K562 (cell line): Measurements from ENCODE around the gene CASP9. TPM values are rescaled to one million over a fixed set of nuclear protein-coding genes. Genes with fewer than 3 reads are reported as not detected.

Experiments
- ATAC-seq: fragments of 200-7000 bp; cut with Tn5 transposase; 3 replicates; pipeline ENCODE4 v1.9.1; 2020; ENCODE audit warnings: moderate library complexity
- BruUV-seq: library from RNA; stranded (reverse); fragments of 400-500 nt; replicated peaks from 2 replicates; lab custom pipeline; 2021; lab: Mats Ljungman, UMichigan
- CTCF ChIA-PET: fragments of 300-600 bp; formaldehyde crosslinking; extraction: SDS; loops from one replicate; lab custom pipeline; 2021; ENCODE audit warnings: low intra/inter-chr PET ratio; lab: Yijun Ruan, JAX
- POLR2A ChIA-PET: fragments of 300-600, 350-650 bp; sonication (Branson Sonifier 250); formaldehyde crosslinking; extraction: SDS; loops from one replicate; lab custom pipeline; 2021; ENCODE audit warnings: antibody characterized with exemption, inconsistent platforms; lab: Yijun Ruan, JAX
- DNase-seq, 4 experiments: peaks; one replicate each; pipeline versions ENCODE4 v3.0.0 to v3.0.0-alpha.2; 2011 to 2018; ENCODE audit warnings: low spot score in 3 of 4, mixed read lengths in 3 of 4; ENCODE audit errors: extremely low read depth in 1 of 4
- FAIRE-seq: peaks from 2 replicates; lab custom pipeline; 2011; peaks lifted over from hg19 to GRCh38; lab: Jason Lieb, UNC
- H2AFZ ChIP-seq: 2 replicates; pipeline ENCODE4 v1.6.0; 2011; ENCODE audit warnings: low read depth, low read length, control low read depth, inconsistent platforms
- H3K27ac ChIP-seq: fragments of 200-600 bp; 3 replicates; pipeline ENCODE4 v1.8.0; 2011; ENCODE audit warnings: low read depth, mild to moderate bottlenecking, control low read depth, inconsistent platforms, low read length, moderate library complexity, mixed read lengths; ENCODE audit errors: extremely low read depth
- H3K27me3 ChIP-seq, 2 experiments: fragments of 300-600 bp in 1 of 2; 2 replicates in 1 of 2; 3 replicates in 1 of 2; pipeline versions ENCODE4 v1.6.0 to v1.8.0; 2011; ENCODE audit warnings: inconsistent platforms in 2 of 2, low read length in 2 of 2, mild to moderate bottlenecking in 1 of 2, mixed read lengths in 1 of 2, moderate library complexity in 1 of 2; ENCODE audit not compliant: control insufficient read depth in 2 of 2, insufficient read depth in 2 of 2
- H3K36me3 ChIP-seq: fragments of 300-600 bp; 3 replicates; pipeline ENCODE4 v1.8.0; 2011; ENCODE audit warnings: mild to moderate bottlenecking, low read length, inconsistent platforms; ENCODE audit not compliant: control insufficient read depth, insufficient read depth
- H3K4me1 ChIP-seq, 2 experiments: fragments of 200-600 bp in 1 of 2; replicated peaks in 1 of 2; 2 replicates in 1 of 2; 3 replicates in 1 of 2; pipeline versions ENCODE4 v1.5.1 to v1.8.0; 2011; ENCODE audit warnings: inconsistent platforms in 2 of 2, low read length in 2 of 2, mild to moderate bottlenecking in 1 of 2, mixed read lengths in 1 of 2, moderate library complexity in 1 of 2; ENCODE audit not compliant: control insufficient read depth in 2 of 2, insufficient read depth in 2 of 2
- H3K4me2 ChIP-seq: 2 replicates; pipeline ENCODE4 v1.6.1; 2011; ENCODE audit warnings: low read length, control low read depth, inconsistent platforms, mixed read lengths; ENCODE audit not compliant: insufficient read depth
- H3K4me3 ChIP-seq: fragments of 200-600 bp; sonication (generic), shearing (Covaris generic); 2 replicates; pipeline ENCODE4 v1.5.1; 2016; ENCODE audit warnings: control low read depth, inconsistent platforms
- H3K79me2 ChIP-seq: fragments of 200-600 bp; 3 replicates; pipeline ENCODE4 v1.8.0; 2011; ENCODE audit warnings: low read length, inconsistent platforms; ENCODE audit not compliant: control insufficient read depth, insufficient read depth
- H3K9ac ChIP-seq, 2 experiments: 2 replicates each; pipeline versions ENCODE4 v1.6.0 to v1.6.1; 2011; ENCODE audit warnings: low read depth in 2 of 2, low read length in 2 of 2, control low read depth in 1 of 2, inconsistent platforms in 1 of 2, mild to moderate bottlenecking in 1 of 2, mixed read lengths in 1 of 2; ENCODE audit not compliant: insufficient read depth in 1 of 2
- H3K9me1 ChIP-seq: one replicate; pipeline ENCODE4 v1.6.0; 2011; ENCODE audit warnings: inconsistent platforms, mild to moderate bottlenecking, low read length, moderate library complexity; ENCODE audit not compliant: control insufficient read depth, insufficient read depth
- H3K9me3 ChIP-seq: replicated peaks from 2 replicates; pipeline ENCODE4 v1.5.1; 2011; ENCODE audit warnings: low read depth, low read length, inconsistent platforms; ENCODE audit not compliant: control insufficient read depth, insufficient read depth
- H4K20me1 ChIP-seq: replicated peaks from 2 replicates; pipeline ENCODE4 v1.6.1; 2011; ENCODE audit warnings: low read length, inconsistent platforms, mixed read lengths; ENCODE audit not compliant: control insufficient read depth, insufficient read depth
- CCAR2 ChIP-seq: fragments of 200-400 bp; formaldehyde crosslinking; IDR thresholded peaks from 2 replicates; pipeline ENCODE4 v1.6.1; 2017; ENCODE audit warnings: mild to moderate bottlenecking, low read depth, low read length
- CREB1 ChIP-seq, 2 experiments: sonication (generic) in 1 of 2; formaldehyde crosslinking in 1 of 2; IDR thresholded peaks; 2 replicates each; pipeline versions ENCODE4 v1.6.1 to v1.8.0; 2012 to 2022; ENCODE audit warnings: inconsistent platforms in 1 of 2, mild to moderate bottlenecking in 1 of 2, missing genetic modification reagents in 1 of 2, moderate library complexity in 1 of 2
- CREBBP ChIP-seq: IDR thresholded peaks from one replicate; pipeline ENCODE4 v1.6.1; 2012; ENCODE audit warnings: low read depth, mild to moderate bottlenecking, control low read depth, inconsistent platforms, low read length
- DIDO1 ChIP-seq: fragments of 450-650 bp; IDR thresholded peaks from 2 replicates; pipeline ENCODE4 v1.6.1; 2016; ENCODE audit warnings: low read depth, missing biosample characterization, missing genetic modification characterization
- EGR1 ChIP-seq: fragments of 450-650 bp; conservative IDR thresholded peaks from 2 replicates; pipeline ENCODE4 v1.6.1; 2017; ENCODE audit warnings: mild to moderate bottlenecking
- FOXK2 ChIP-seq, 2 experiments: fragments of 450-650 bp; IDR thresholded peaks in 1 of 2; conservative IDR thresholded peaks in 1 of 2; 2 replicates each; pipeline ENCODE4 v1.6.1; 2016; ENCODE audit warnings: low read depth in 2 of 2, mild to moderate bottlenecking in 1 of 2
- HMGXB4 ChIP-seq: sonication (generic); formaldehyde crosslinking; IDR thresholded peaks from 2 replicates; pipeline ENCODE4 v1.8.1; 2023; ENCODE audit warnings: mild to moderate bottlenecking, missing genetic modification reagents
- KDM1A ChIP-seq, 2 experiments: fragments of 450-650 bp; IDR thresholded peaks; 2 replicates each; pipeline ENCODE4 v1.6.1; 2016; ENCODE audit warnings: mild to moderate bottlenecking in 2 of 2
- MTF1 ChIP-seq: fragments of 250-450 bp; sonication (Bioruptor Pico); IDR thresholded peaks from 2 replicates; pipeline ENCODE4 v1.9.0; 2021; ENCODE audit warnings: moderate library complexity, mild to moderate bottlenecking, inconsistent platforms, borderline replicate concordance
- SAFB ChIP-seq: fragments of 200-400 bp; formaldehyde crosslinking; IDR thresholded peaks from 2 replicates; pipeline ENCODE4 v1.6.1; 2017; ENCODE audit warnings: low read depth, low read length, borderline replicate concordance
- SPI1 ChIP-seq: IDR thresholded peaks from 2 replicates; pipeline ENCODE4 v1.6.1; 2011; ENCODE audit warnings: low read depth, low read length, control low read depth, borderline replicate concordance
- TCF7L2 ChIP-seq: fragments of 150-350 bp; IDR thresholded peaks from 2 replicates; pipeline ENCODE4 v1.6.1; 2016; ENCODE audit warnings: low read depth, mild to moderate bottlenecking, low read length, moderate library complexity
- TCFL5 ChIP-seq: fragments of 250-450 bp; sonication (Bioruptor Pico); conservative IDR thresholded peaks from 2 replicates; pipeline ENCODE4 v1.6.1; 2021; ENCODE audit warnings: mild to moderate bottlenecking, moderate library complexity, matching md5 sums
- THAP7 ChIP-seq: fragments of 250-450 bp; sonication (Bioruptor Pico); IDR thresholded peaks from 2 replicates; pipeline ENCODE4 v1.5.0; 2021
- ZC3H11A ChIP-seq: IDR thresholded peaks from 2 replicates; pipeline ENCODE4 v1.6.1; 2012; ENCODE audit warnings: low read depth, low read length, improper control_type of control experiment
- ZNF184 ChIP-seq: sonication (generic); formaldehyde crosslinking; IDR thresholded peaks from 2 replicates; pipeline ENCODE4 v1.5.0; 2020; ENCODE audit warnings: missing genetic modification reagents
- ZNF277 ChIP-seq: fragments of 250-450 bp; sonication (Bioruptor Pico); IDR thresholded peaks from 2 replicates; pipeline ENCODE4 v1.8.0; 2022; ENCODE audit warnings: inconsistent platforms, mild to moderate bottlenecking, moderate library complexity, borderline replicate concordance
- ZNF75A ChIP-seq: fragments of 450-650 bp; formaldehyde crosslinking; IDR thresholded peaks from 2 replicates; pipeline ENCODE4 v1.4.0; 2020; ENCODE audit warnings: mild to moderate bottlenecking
- WGBS: fragments of 100-300 bp; shearing (Covaris generic); methylation state at CpG from one replicate; pipeline ENCODE4 v1.1.6; 2016; ENCODE audit warnings: low coverage, mixed read lengths; ENCODE audit not compliant: insufficient coverage; ENCODE audit errors: missing lambda C conversion rate; 5-methylcytosine and 5-hydroxymethylcytosine counted together
- in situ Hi-C: fragments of 300-500 bp; cut with MboI; formaldehyde crosslinking; loops from 4 replicates; pipeline ENCODE4 v1.15.0; 2018; ENCODE audit warnings: inconsistent platforms, mixed read lengths
- intact Hi-C: fragments of 100-400 bp; cut with micrococcal nuclease; formaldehyde crosslinking; loops from 2 replicates; pipeline ENCODE4 v1.14.2; 2022
- polyA plus RNA-seq, 8 experiments: library from polyadenylated mRNA; depleted of rRNA in 4 of 8; stranded (reverse) in 5 of 8; unstranded in 3 of 8; fragments of >200 nt; fragmentation: Nextera tagmentation in 2 of 8; fragmentation: Illumina TruSeq in 1 of 8; extraction: Ambion mirVana in 2 of 8; extraction: Trizol in 1 of 8; gene quantifications; 2 replicates each; pipeline versions ENCODE4 v1.2.1 to v1.2.3, GENCODE V29; 2011 to 2014; ENCODE audit warnings: inconsistent platforms in 1 of 8, missing spikeins in 1 of 8
- total RNA-seq, 7 experiments: library from RNA; depleted of rRNA in 6 of 7; stranded (reverse); fragments of >200 nt in 6 of 7; fragmentation: Illumina TruSeq in 2 of 7; extraction: Trizol in 2 of 7; gene quantifications; 2 replicates each; pipeline versions ENCODE4 v1.2.1 to v1.2.3, GENCODE V29; 2011 to 2021; ENCODE audit warnings: low replicate concordance in 1 of 7

The CASP9 gene
- total and polyA plus RNA-seq, 9 of the 15 experiments (the other 6 are each of a cell fraction or from before 2014, with no cell fraction given), result 10.8 to 54.1 (median 30.7) TPM

- Histone ChIP-seq H3K9me1 (no peaks in the 10 kb centered on the region), H3K79me2 (no peaks in the 10 kb centered on the region), H3K4me2 (0 out of 2 replicates have a peak overlapping the region, but pooled peaks have one; percentile 2), H3K4me3 (no peak overlapping the region), H3K9me3 (no peaks in the 10 kb centered on the region), H4K20me1 (no peaks in the 10 kb centered on the region), H3K9ac (peak overlapping the region in 1 of 2 experiments; percentile 68; a peak in 2 of 4 replicates), H3K36me3 (no peaks in the 10 kb centered on the region), H3K4me1 (peaks cover 7 to 16% of the 10 kb centered on the region in 2 experiments; a peak in 4 of 5 replicates), H2AFZ (peak overlapping the region; percentile 67), H3K27ac (no peak overlapping the region), H3K27me3 (no peaks in the 10 kb centered on the region)
- ChIA-PET CTCF (interaction anchor here (0.6 kb wide), 1 partner anchor 12 kb away, joined by 3 read pairs; the partner anchor contains the start of gene CELA2A), POLR2A (interaction anchor here (0.6 to 2.2 kb wide), 4 partner anchors 13 to 284 kb away, joined by 3 to 12 read pairs (median 3); no protein-coding TSS in a partner anchor)
- peak; percentile 42 for FAIRE-seq
- 43% methylated on average over 17 of the region's 17 CpGs for WGBS
- no TSS peak for BruUV-seq
- DNase-seq, result peak; percentile 73 to 81 (median 76)
- in situ Hi-C loops (no loop called here), intact Hi-C loops (no loop called here)
- ATAC-seq, result peak; percentile 87
- TF ChIP-seq HMGXB4 (CRISPR knock-in tag) (no peak), CREB1 (IDR thresholded peaks at IDR 0.05) (no peak), CREB1 (CRISPR knock-in tag; IDR thresholded peaks at IDR 0.05) (peak; percentile 53), SPI1 (no peak), EGR1 (no peak), SAFB (no peak), MTF1 (CRISPR knock-in tag) (no peak), ZC3H11A (no peak), THAP7 (no peak), ZNF184 (CRISPR knock-in tag) (no peak), ZNF277 (no peak), TCF7L2 (no peak), CREBBP (no peak), CCAR2 (no peak), FOXK2 (conservative IDR thresholded peaks at IDR 0.05 in 1 of 2, IDR thresholded peaks at IDR 0.05 in 1 of 2; ENCODE audit: low read depth in 2 of 2) (no peak; a peak in 1 of 4 replicates), TCFL5 (no peak), KDM1A (IDR thresholded peaks at IDR 0.05) (peak; percentile 91 to 96), DIDO1 (tag) (no peak), ZNF75A (no peak)
These were observed 79.3 kb downstream of the CASP9 start for GRCh38 chr1:15444468-15445389.
